Stomach (tissue), 9 donors: Measurements from ENCODE around the gene RNF13. TPM values are rescaled to one million over a fixed set of nuclear protein-coding genes. Genes with fewer than 3 reads are reported as not detected.

ENCODE experiments used
- DNase-seq, 2 donors: peaks; one replicate each; pipeline versions ENCODE4 v3.0.0 to v3.0.0-alpha.2; 2013 to 2019
- H3K27ac ChIP-seq, 5 donors: fragments of 200-600 bp in 4 of 5; sonication (generic) in 4 of 5; one replicate each; pipeline ENCODE4 v1.5.1; 2013 to 2019; ENCODE audit warnings: mild to moderate bottlenecking in 1 of 5, moderate library complexity in 1 of 5
- H3K27me3 ChIP-seq, 3 donors: fragments of 200-600 bp; sonication (generic); one replicate each; pipeline ENCODE4 v1.5.1; 2017 to 2019; ENCODE audit warnings: mixed run types in 1 of 3
- H3K36me3 ChIP-seq, 4 donors: fragments of 200-600 bp; sonication (generic); 1 replicate in 3 of 4; 2 replicates in 1 of 4; pipeline ENCODE4 v1.5.1; 2016 to 2019
- H3K4me1 ChIP-seq, 4 donors: fragments of 200-600 bp; sonication (generic); one replicate each; pipeline ENCODE4 v1.5.1; 2016 to 2019
- H3K4me3 ChIP-seq, 4 donors: fragments of 200-600 bp; sonication (generic) in 3 of 4; one replicate each; pipeline ENCODE4 v1.5.1; 2016 to 2019; ENCODE audit warnings: mild to moderate bottlenecking in 1 of 4
- H3K9me3 ChIP-seq, 4 donors: fragments of 200-600 bp; sonication (generic); one replicate each; pipeline ENCODE4 v1.5.1; 2016 to 2019
- EP300 ChIP-seq: sonication (generic); formaldehyde crosslinking; IDR thresholded peaks from one replicate; pipeline ENCODE4 v1.6.1; 2017; ENCODE audit warnings: antibody characterized with exemption
- POLR2A ChIP-seq, 4 donors: fragments of 450-650 bp; IDR thresholded peaks; one replicate each; pipeline ENCODE4 v1.6.1; 2016; ENCODE audit warnings: antibody characterized with exemption in 4 of 4, control low read depth in 2 of 4, mild to moderate bottlenecking in 1 of 4, moderate library complexity in 1 of 4
- POLR2AphosphoS5 ChIP-seq, 3 donors: sonication (generic); formaldehyde crosslinking; IDR thresholded peaks; one replicate each; pipeline ENCODE4 v1.6.1; 2016; ENCODE audit warnings: antibody characterized with exemption in 3 of 3
- WGBS, 5 donors: extraction: QIAGEN DNeasy Blood & Tissue Kit in 3 of 5; methylation state at CpG; one replicate each; pipeline versions ENCODE4 v1.1.5 to v1.1.7; 2013 to 2018; 5-methylcytosine and 5-hydroxymethylcytosine counted together
- intact Hi-C: fragments of 100-400 bp; cut with DNase I; formaldehyde crosslinking; loops from one replicate; pipeline ENCODE4 v1.15.1; 2023; ENCODE audit warnings: low total_unique reads
- polyA plus RNA-seq, 3 donors: library from polyadenylated mRNA; stranded (reverse); fragments of 200-250 nt; gene quantifications; one replicate each; pipeline ENCODE4 v1.2.3, GENCODE V29; 2013
- total RNA-seq, 5 donors: library from RNA; depleted of rRNA; stranded (reverse); fragments of >200 nt; gene quantifications; one replicate each; pipeline versions ENCODE4 v1.1.0 to v1.2.3, GENCODE V29; 2014 to 2016
- TF ChIP-seq, protein P1 (sequence below), 7 experiments: fragments of 450-650 bp in 4 of 7; fragments of 200-600 bp in 3 of 7; sonication (generic) in 3 of 7; IDR thresholded peaks; one replicate each; pipeline ENCODE4 v1.5.1; 2016 to 2019; ENCODE audit warnings: antibody characterized with exemption in 7 of 7, control low read depth in 2 of 7, mild to moderate bottlenecking in 1 of 7
- donor health status: healthy with polysubstance abuse.
- donor health status: Bipolar disorder and iron deficiency.
- donor health status: healthy.

RNF13 gene
- total and polyA plus RNA-seq, 8 donors = 6.7 to 130 (median 31.3) TPM

DNA sequence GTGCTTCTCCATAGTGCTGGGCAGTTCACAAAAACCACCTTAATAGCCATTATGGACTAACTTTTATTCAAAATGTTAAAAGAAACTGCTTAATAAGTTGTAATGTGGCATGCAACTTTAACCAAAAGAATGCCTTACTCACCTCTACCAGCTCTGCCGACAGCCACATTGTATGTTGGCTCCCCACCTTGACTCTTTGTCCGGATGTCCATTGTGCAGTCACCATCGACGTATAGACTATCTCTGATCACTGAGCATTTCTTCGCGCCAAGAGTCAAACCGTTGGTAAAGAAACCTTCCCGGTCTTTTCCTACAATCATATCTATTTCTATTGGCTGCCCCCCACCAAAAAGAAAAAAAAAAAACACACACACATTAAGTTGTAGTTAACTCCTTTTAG is 155.2 kb downstream of the RNF13 start:
- TF ChIP-seq POLR2AphosphoS5 (IDR thresholded peaks at IDR 0.05) (no peak), POLR2A (IDR thresholded peaks at IDR 0.05) (no peak), EP300 (no peak)
- TF ChIP-seq, protein P1, sequence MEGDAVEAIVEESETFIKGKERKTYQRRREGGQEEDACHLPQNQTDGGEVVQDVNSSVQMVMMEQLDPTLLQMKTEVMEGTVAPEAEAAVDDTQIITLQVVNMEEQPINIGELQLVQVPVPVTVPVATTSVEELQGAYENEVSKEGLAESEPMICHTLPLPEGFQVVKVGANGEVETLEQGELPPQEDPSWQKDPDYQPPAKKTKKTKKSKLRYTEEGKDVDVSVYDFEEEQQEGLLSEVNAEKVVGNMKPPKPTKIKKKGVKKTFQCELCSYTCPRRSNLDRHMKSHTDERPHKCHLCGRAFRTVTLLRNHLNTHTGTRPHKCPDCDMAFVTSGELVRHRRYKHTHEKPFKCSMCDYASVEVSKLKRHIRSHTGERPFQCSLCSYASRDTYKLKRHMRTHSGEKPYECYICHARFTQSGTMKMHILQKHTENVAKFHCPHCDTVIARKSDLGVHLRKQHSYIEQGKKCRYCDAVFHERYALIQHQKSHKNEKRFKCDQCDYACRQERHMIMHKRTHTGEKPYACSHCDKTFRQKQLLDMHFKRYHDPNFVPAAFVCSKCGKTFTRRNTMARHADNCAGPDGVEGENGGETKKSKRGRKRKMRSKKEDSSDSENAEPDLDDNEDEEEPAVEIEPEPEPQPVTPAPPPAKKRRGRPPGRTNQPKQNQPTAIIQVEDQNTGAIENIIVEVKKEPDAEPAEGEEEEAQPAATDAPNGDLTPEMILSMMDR (IDR thresholded peaks at IDR 0.05) = no peak
- peak overlapping the region in 1 of 4 donors; percentile 83 for H3K4me3 ChIP-seq
- H3K27me3 ChIP-seq = peaks cover 0 to 27% (median 0%) of the 10 kb centered on the region in 3 donors
- peak overlapping the region in 2 of 5 donors; percentile 88 to 97 for H3K27ac ChIP-seq
- no peaks in the 10 kb centered on the region for H3K9me3 ChIP-seq
- peak in 1 of 2 donors; percentile 16 for DNase-seq
- 69 to 78% (median 70%) methylated on average over 8 of the region's 8 CpGs for WGBS, 5 donors
- H3K4me1 ChIP-seq = peaks cover 4 to 47% (median 35%) of the 10 kb centered on the region in 4 donors
- intact Hi-C loops = loop anchor here (10.0 kb wide), 1 partner anchor 217 kb away; no protein-coding TSS in a partner anchor
- peaks cover 2 to 16% (median 7%) of the 10 kb centered on the region in 4 donors for H3K36me3 ChIP-seq

DNA sequence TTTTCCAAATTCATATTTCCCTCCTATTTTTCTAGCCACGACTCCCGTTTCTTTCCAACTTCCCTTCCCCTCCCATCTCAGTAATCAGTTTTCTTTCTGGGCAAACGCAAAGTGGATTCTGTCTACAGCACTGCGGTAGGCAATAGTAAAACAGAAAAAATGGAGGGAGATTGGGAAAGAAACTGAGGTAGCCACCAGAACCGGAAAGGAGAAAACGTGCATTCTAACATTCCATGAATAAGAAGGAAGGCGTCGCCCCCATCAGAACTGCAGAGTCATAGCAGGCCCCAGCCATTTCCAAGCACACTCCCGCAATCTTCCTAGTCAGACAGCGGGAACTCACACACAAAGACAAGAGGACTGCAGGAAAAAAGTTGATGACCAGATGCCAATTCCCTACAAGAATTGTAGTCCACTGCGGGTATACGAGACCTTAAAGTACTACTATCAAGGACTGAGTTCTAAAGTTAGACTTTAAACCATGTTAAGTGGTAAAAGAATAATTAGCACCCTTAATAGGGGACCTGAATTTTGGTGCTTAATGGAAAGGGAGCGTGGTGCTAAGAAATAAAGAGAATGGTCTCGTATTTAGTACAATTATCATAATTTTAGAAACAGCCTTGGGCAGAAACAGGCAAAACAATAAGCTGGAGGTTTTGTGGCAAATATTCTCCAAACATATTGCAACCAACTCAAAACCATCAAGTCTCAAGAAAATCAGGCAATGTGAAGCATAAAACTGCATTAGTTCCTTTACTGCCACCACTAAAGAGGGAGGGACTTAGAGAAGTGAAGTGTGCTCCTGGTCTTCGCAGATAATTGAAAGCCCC is 156.3 kb downstream of the RNF13 start:
- peaks cover 0 to 30% (median 0%) of the 10 kb centered on the region in 3 donors for H3K27me3 ChIP-seq
- H3K4me3 ChIP-seq = peak overlapping the region; percentile 83 to 96 (median 92)
- H3K4me1 ChIP-seq = peaks cover 4 to 42% (median 33%) of the 10 kb centered on the region in 4 donors
- no peaks in the 10 kb centered on the region for H3K9me3 ChIP-seq
- no peak for TF ChIP-seq POLR2A (IDR thresholded peaks at IDR 0.05)
- TF ChIP-seq, protein P1 (IDR thresholded peaks at IDR 0.05) = no peak
- TF ChIP-seq POLR2AphosphoS5 (IDR thresholded peaks at IDR 0.05) = peak in 2 of 3 donors; percentile 33 to 47
- no peak for TF ChIP-seq EP300
- H3K27ac ChIP-seq = peak overlapping the region in 4 of 5 donors; percentile 87 to 97 (median 88)
- 17 to 30% (median 22%) methylated on average over 15 of the region's 15 CpGs for WGBS, 5 donors
- intact Hi-C loops = loop anchor here (10.0 kb wide), 1 partner anchor 215 kb away; no protein-coding TSS in a partner anchor
- DNase-seq = peak in 1 of 2 donors; percentile 87
- H3K36me3 ChIP-seq = peaks cover 0 to 16% (median 7%) of the 10 kb centered on the region in 4 donors

DNA sequence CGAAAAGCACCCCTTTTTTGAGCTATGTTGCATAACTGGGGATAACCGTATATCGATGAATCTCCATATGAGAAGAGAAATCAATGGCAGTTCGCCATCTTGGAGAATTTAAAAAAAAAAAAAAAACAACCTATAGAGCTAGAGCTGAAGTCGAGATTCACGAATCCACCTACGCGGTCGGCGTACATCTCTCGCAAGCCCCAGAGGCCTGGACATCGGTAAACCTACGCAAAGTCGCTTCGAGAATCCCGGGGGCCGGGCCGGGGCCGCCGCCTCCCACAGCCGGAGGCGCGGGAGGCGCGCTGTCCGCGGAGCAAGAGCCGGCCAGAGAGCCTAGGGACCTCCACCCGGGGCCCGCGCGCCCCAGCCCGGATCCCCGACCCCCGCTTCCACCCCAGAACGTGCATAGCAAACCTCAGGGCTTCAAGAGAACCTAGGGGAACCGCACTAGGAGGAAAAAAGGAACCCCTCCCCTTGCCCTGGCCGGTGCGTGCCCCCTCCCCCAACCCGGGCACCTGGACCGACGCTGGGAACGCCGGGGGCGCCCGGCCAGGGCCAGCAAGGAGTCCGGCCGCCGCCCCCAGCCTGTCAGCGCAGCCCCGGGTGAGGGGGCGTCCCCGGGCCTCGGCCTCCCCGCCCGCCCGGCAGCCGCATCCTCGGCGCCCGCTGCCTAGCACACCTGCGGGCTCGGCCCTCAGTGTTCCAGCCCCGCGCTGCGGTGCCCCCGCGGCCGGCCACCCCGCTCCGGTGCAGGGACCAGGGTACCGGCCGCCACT is 157.1 kb downstream of the RNF13 start:
- Histone ChIP-seq H3K27ac (peak overlapping the region; percentile 87 to 97 (median 88)), H3K27me3 (peaks cover 0 to 30% (median 0%) of the 10 kb centered on the region in 3 donors), H3K4me1 (peaks cover 4 to 35% (median 31%) of the 10 kb centered on the region in 4 donors), H3K9me3 (no peaks in the 10 kb centered on the region), H3K4me3 (peak overlapping the region; percentile 83 to 96 (median 92)), H3K36me3 (peaks cover 0 to 14% (median 6%) of the 10 kb centered on the region in 4 donors)
- intact Hi-C loops = loop anchor here (10.0 kb wide), 1 partner anchor 215 kb away; no protein-coding TSS in a partner anchor
- 0 to 2% (median 1%) methylated on average over 37 to 73 of the region's 73 CpGs for WGBS, 5 donors
- TF ChIP-seq EP300 (no peak), POLR2AphosphoS5 (IDR thresholded peaks at IDR 0.05) (no peak), POLR2A (IDR thresholded peaks at IDR 0.05) (no peak)
- TF ChIP-seq, protein P1 (IDR thresholded peaks at IDR 0.05) = no peak
- DNase-seq = peak; percentile 88 to 97
